BLaER1 treated with 17β-estradiol and CSF1 and Interleukin-3, amounts not matched to agents 10 nM and 100 nM (cell line): ENCODE results near the gene PDX1.

ENCODE experiments used
- H3K27ac ChIP-seq, 11 experiments: shearing (Covaris generic); formaldehyde crosslinking; 2 replicates each; pipeline ENCODE4 v1.8.1; 2022
- H3K27me3 ChIP-seq, 11 experiments: shearing (Covaris generic); formaldehyde crosslinking; 2 replicates each; pipeline ENCODE4 v1.8.1; 2022
- H3K36me3 ChIP-seq, 11 experiments: shearing (Covaris generic); formaldehyde crosslinking; 2 replicates each; pipeline ENCODE4 v1.8.1; 2022
- H3K4me1 ChIP-seq, 10 experiments: shearing (Covaris generic); formaldehyde crosslinking; 2 replicates each; pipeline ENCODE4 v1.8.1; 2022
- H3K4me2 ChIP-seq, 11 experiments: shearing (Covaris generic); formaldehyde crosslinking; 2 replicates each; pipeline ENCODE4 v1.8.1; 2022
- H3K4me3 ChIP-seq, 10 experiments: shearing (Covaris generic); formaldehyde crosslinking; 2 replicates each; pipeline ENCODE4 v1.8.1; 2022
- H3K9ac ChIP-seq, 11 experiments: shearing (Covaris generic); formaldehyde crosslinking; 2 replicates each; pipeline ENCODE4 v1.8.1; 2022
- H3K9me3 ChIP-seq, 11 experiments: shearing (Covaris generic); formaldehyde crosslinking; replicated peaks in 1 of 11; 2 replicates each; pipeline ENCODE4 v1.8.1; 2022
- H4K20me1 ChIP-seq, 11 experiments: shearing (Covaris generic); formaldehyde crosslinking; 2 replicates each; pipeline ENCODE4 v1.8.1; 2022
- Cebpa-rat ChIP-seq, 11 experiments: shearing (Covaris generic); IDR thresholded peaks; 2 replicates each; pipeline ENCODE4 v1.8.1; 2022

PDX1 gene

DNA sequence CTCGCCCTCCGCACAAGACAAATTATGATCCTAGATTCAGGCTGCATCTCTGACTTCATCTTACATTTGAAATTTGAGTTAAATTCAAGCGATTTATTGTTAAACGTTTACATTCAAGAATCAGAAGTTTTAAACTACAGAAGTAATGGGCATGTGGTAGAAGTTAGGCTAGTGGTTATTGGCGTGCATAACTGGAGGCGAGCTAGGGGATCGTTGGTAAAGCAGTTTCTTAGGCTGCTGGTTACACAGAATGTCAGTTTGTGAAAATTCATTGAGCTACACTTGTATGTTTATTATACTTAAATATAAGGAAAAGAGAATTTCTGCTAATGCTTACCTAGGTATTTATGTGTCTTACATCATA is 50.0 kb downstream of the PDX1 start:
- peaks cover 0 to 31% (median 11%) of the 10 kb centered on the region in 11 experiments; a peak in 10 of 22 replicates for H3K9me3 ChIP-seq
- TF ChIP-seq Cebpa-rat (IDR thresholded peaks at IDR 0.05) = no peak
- no peak overlapping the region for H3K4me2 ChIP-seq
- H3K36me3 ChIP-seq = no peaks in the 10 kb centered on the region
- peaks cover 0 to 23% (median 1%) of the 10 kb centered on the region in 10 experiments; a peak in 4 of 20 replicates for H3K4me1 ChIP-seq
- H3K27me3 ChIP-seq = peaks cover 100% of the 10 kb centered on the region in 11 experiments
- no peak overlapping the region for H3K4me3 ChIP-seq
- no peak overlapping the region for H3K27ac ChIP-seq
- H3K9ac ChIP-seq = no peak overlapping the region
- H4K20me1 ChIP-seq = peaks cover 0 to 78% (median 38%) of the 10 kb centered on the region in 11 experiments; a peak in 16 of 22 replicates

DNA sequence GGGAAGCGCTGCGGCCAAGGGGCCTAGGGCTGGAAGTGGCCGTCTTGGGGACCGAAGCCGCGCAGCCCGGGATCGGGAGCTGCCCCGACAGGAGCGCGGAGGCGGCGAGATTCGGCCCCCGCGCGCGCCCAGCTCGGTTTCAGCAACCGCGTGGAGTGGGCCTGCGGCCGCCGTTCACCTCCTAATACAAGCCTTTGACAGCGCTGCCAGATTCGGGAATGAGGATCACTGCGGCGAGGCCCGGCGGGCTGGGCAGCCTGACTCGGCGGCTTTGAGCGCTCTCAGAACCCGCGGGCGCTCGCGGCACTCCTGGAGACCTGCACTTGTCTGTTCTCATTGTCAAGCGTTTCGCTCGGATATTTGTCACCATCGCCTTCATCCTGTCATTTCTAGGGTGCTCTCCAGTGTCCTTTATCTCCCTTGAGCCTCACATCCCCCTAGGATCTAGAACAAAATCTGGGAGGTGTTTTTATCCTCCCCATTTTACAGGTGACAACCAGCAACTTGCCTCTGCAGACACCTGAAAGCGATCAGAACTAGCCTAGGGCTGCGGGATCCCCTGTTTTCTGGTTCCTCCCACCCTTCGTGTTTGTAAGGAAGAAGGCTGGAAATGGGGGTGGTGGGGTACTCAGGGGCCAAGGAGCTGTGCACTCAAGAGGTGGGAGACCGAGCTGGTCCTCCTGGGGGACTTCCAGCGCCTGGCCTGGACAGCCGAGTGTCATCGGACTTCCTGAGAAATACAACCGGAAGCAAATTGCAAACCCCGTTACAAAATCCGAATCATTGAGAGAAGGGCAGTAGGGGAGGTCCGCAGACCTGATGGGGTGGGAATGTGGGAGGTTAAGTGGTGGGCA is 50.8 kb downstream of the PDX1 start:
- Histone ChIP-seq H3K27me3 (peaks cover 100% of the 10 kb centered on the region in 11 experiments), H3K4me1 (peaks cover 0 to 23% (median 1%) of the 10 kb centered on the region in 10 experiments; a peak in 4 of 20 replicates), H3K9ac (no peak overlapping the region), H3K36me3 (no peaks in the 10 kb centered on the region), H3K27ac (no peak overlapping the region), H3K4me2 (no peak overlapping the region), H3K9me3 (peaks cover 0 to 31% (median 11%) of the 10 kb centered on the region in 11 experiments; a peak in 10 of 22 replicates), H3K4me3 (no peak overlapping the region), H4K20me1 (peaks cover 0 to 74% (median 39%) of the 10 kb centered on the region in 11 experiments; a peak in 16 of 22 replicates)
- TF ChIP-seq Cebpa-rat (IDR thresholded peaks at IDR 0.05) = no peak

GRCh38 chr13:27971236-27971645 is 51.4 kb downstream of the PDX1 start:
- Histone ChIP-seq H3K9me3 (peaks cover 0 to 27% (median 11%) of the 10 kb centered on the region in 11 experiments; a peak in 10 of 22 replicates), H4K20me1 (peaks cover 0 to 74% (median 42%) of the 10 kb centered on the region in 11 experiments; a peak in 16 of 22 replicates), H3K4me1 (peaks cover 0 to 23% (median 1%) of the 10 kb centered on the region in 10 experiments; a peak in 4 of 20 replicates), H3K9ac (no peak overlapping the region), H3K4me2 (no peak overlapping the region), H3K27ac (no peak overlapping the region), H3K36me3 (no peaks in the 10 kb centered on the region), H3K27me3 (peaks cover 100% of the 10 kb centered on the region in 11 experiments), H3K4me3 (no peak overlapping the region)
- TF ChIP-seq Cebpa-rat (IDR thresholded peaks at IDR 0.05) = no peak

DNA sequence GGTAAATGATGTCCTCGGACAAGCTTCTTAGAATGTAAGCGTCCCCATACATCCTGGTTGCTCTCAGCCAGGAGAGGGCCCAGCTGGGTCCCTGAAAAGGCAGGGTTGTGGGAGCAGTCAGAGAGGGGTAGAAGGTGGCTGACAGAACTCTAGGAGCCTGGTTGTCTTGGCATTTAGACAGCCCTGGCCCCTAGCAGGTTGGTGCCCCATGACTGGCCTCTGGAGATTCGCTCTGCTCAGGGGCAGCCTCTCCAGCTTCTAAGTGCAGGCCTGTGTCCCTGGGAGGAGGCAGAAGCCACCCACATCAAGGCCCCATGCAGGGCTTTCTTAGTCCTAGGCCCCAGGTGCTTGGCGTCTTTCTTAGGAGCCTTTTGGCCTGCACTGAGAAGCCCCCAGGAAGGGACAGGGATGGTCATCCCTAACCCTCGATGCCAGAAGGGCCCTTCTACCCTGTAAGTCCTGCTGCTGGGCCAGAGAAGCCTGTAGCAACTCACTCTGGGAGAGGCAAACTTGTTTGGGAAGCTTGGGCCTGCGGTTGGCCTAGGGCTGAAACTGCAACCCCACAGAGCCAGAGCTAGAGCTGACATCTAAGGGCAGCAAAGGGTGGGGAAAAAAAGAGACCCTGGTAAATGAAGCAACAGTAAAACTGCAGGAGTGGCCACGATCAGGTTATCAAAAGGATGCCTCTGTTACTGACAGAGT is 52.1 kb downstream of the PDX1 start:
- H3K4me3 ChIP-seq = no peak overlapping the region
- no peak overlapping the region for H3K9ac ChIP-seq
- H3K9me3 ChIP-seq = peaks cover 0 to 25% (median 11%) of the 10 kb centered on the region in 11 experiments; a peak in 10 of 22 replicates
- H3K4me2 ChIP-seq = no peak overlapping the region
- peaks cover 0 to 74% (median 40%) of the 10 kb centered on the region in 11 experiments; a peak in 16 of 22 replicates for H4K20me1 ChIP-seq
- no peak overlapping the region for H3K27ac ChIP-seq
- H3K36me3 ChIP-seq = no peaks in the 10 kb centered on the region
- TF ChIP-seq Cebpa-rat (IDR thresholded peaks at IDR 0.05) = no peak
- peaks cover 0 to 20% (median 1%) of the 10 kb centered on the region in 10 experiments; a peak in 4 of 20 replicates for H3K4me1 ChIP-seq
- H3K27me3 ChIP-seq = peaks cover 100% of the 10 kb centered on the region in 11 experiments

- no peak for TF ChIP-seq Cebpa-rat (IDR thresholded peaks at IDR 0.05)
- Histone ChIP-seq H3K36me3 (no peaks in the 10 kb centered on the region), H3K9me3 (peaks cover 0 to 26% (median 11%) of the 10 kb centered on the region in 11 experiments; a peak in 10 of 22 replicates), H3K4me2 (no peak overlapping the region), H3K27ac (no peak overlapping the region), H3K4me1 (peaks cover 0 to 15% (median 3%) of the 10 kb centered on the region in 10 experiments; a peak in 5 of 20 replicates), H4K20me1 (peaks cover 0 to 71% (median 43%) of the 10 kb centered on the region in 11 experiments; a peak in 16 of 22 replicates), H3K9ac (no peak overlapping the region), H3K27me3 (peaks cover 100% of the 10 kb centered on the region in 11 experiments), H3K4me3 (no peak overlapping the region)
Measured at GRCh38 chr13:27972478-27972820, 52.6 kb downstream of the PDX1 start.

DNA sequence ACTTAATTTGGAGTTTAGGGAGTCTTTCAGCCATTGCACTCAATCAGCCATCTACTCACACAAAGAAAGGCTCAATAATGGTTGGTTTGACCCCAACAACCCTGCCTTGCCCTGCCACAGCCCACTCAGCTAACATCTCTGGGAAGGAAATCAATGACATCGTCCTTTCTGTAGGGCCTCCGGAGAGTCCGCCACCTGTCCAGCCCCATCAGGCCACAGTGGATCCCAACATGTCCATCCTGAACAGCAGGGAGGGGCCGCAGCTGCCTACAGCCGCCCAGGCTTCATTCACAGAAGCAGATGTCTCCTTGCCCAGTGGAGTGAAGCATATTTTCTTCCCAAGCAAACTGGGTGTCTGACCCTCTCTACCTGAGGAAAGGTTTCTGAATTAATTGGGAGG is 53.5 kb downstream of the PDX1 start:
- Histone ChIP-seq H3K9me3 (peaks cover 0 to 29% (median 16%) of the 10 kb centered on the region in 11 experiments; a peak in 11 of 22 replicates), H3K27me3 (peaks cover 100% of the 10 kb centered on the region in 11 experiments), H4K20me1 (peaks cover 0 to 70% (median 42%) of the 10 kb centered on the region in 11 experiments; a peak in 16 of 22 replicates), H3K9ac (no peak overlapping the region), H3K4me1 (peaks cover 0 to 12% (median 7%) of the 10 kb centered on the region in 10 experiments; a peak in 6 of 20 replicates), H3K4me2 (no peak overlapping the region), H3K27ac (no peak overlapping the region), H3K4me3 (no peak overlapping the region), H3K36me3 (no peaks in the 10 kb centered on the region)
- no peak for TF ChIP-seq Cebpa-rat (IDR thresholded peaks at IDR 0.05)

GRCh38 chr13:27973961-27974662 is 54.3 kb downstream of the PDX1 start:
- H3K27ac ChIP-seq = no peak overlapping the region

More at GRCh38 chr13:27973961-27974662, 54.3 kb downstream of the PDX1 start:
- Histone ChIP-seq H3K36me3 (no peaks in the 10 kb centered on the region), H3K4me1 (peaks cover 0 to 11% (median 2%) of the 10 kb centered on the region in 10 experiments; a peak in 4 of 20 replicates), H3K4me2 (no peak overlapping the region), H3K4me3 (no peak overlapping the region), H4K20me1 (peaks cover 0 to 68% (median 34%) of the 10 kb centered on the region in 11 experiments; a peak in 16 of 22 replicates), H3K9me3 (peaks cover 0 to 21% (median 8%) of the 10 kb centered on the region in 11 experiments; a peak in 10 of 22 replicates), H3K9ac (no peak overlapping the region), H3K27me3 (peaks cover 100% of the 10 kb centered on the region in 11 experiments)
- no peak for TF ChIP-seq Cebpa-rat (IDR thresholded peaks at IDR 0.05)
